ENCODE measurements around the gene TCF4. TPM values are rescaled to one million over a fixed set of nuclear protein-coding genes. Genes with fewer than 3 reads are reported as not detected.

The TCF4 gene
- total RNA-seq, 1 donor from 2014 or later = 143 TPM

DNA sequence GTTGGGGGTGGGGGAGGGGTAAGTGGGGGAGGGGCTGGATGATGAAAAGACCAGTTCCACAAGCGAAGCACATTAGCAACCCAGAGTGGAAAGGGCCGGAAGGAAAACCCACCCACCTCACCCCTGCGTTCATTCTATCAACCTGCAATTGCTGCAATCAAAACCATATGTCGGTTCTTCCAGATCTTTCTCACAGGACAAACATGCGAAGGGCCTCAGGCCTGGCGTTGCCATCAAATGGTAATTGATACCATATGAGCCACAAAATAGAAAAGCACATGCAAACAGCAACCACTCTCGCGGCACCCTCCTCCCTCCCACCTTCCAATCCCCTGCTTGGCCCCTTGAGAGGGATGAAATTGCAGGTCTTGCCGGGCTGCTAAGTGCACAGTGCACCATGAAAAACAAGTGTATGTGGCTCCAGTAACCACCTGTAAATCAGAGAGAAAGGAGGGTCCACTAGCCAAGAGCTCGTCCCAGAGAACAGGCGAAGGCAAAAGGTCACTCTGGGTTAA lies 287.5 kb downstream of the TCF4 start:
- Histone ChIP-seq H3K27me3 (no peaks in the 10 kb centered on the region), H3K4me3 (no peak overlapping the region), H3K4me1 (peaks cover 6% of the 10 kb centered on the region), H3K36me3 (no peaks in the 10 kb centered on the region), H3K9me3 (no peaks in the 10 kb centered on the region), H3K27ac (no peak overlapping the region)
- intact Hi-C loops (cut with DNase I) = no loop called here
- no peak for ATAC-seq
- no peak for DNase-seq
- TF ChIP-seq, protein P1, sequence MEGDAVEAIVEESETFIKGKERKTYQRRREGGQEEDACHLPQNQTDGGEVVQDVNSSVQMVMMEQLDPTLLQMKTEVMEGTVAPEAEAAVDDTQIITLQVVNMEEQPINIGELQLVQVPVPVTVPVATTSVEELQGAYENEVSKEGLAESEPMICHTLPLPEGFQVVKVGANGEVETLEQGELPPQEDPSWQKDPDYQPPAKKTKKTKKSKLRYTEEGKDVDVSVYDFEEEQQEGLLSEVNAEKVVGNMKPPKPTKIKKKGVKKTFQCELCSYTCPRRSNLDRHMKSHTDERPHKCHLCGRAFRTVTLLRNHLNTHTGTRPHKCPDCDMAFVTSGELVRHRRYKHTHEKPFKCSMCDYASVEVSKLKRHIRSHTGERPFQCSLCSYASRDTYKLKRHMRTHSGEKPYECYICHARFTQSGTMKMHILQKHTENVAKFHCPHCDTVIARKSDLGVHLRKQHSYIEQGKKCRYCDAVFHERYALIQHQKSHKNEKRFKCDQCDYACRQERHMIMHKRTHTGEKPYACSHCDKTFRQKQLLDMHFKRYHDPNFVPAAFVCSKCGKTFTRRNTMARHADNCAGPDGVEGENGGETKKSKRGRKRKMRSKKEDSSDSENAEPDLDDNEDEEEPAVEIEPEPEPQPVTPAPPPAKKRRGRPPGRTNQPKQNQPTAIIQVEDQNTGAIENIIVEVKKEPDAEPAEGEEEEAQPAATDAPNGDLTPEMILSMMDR (IDR thresholded peaks at IDR 0.05) = no peak

DNA sequence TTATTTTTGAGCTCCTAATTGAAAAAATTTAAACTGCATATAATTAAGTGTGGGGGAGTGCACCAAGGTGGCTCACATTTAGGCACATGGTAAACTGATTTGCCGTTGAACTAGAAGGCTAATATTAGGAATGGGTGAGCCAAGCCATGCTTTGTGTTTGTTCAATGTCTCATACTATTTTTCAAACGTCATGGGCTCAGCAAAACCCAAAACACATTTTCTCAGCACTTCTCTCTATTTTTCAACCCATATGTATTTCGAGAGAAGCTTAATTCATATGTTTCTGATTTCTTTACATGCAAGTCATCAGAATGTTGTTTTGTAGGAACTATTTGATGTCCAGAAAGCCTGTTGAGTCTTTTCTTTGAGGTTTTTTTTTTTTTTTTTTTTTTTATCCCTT lies 291.2 kb downstream of the TCF4 start:
- intact Hi-C loops (cut with DNase I) = no loop called here
- no peak for DNase-seq
- no peaks in the 10 kb centered on the region for H3K36me3 ChIP-seq
- H3K4me3 ChIP-seq = no peak overlapping the region
- H3K27ac ChIP-seq = no peak overlapping the region
- H3K9me3 ChIP-seq = no peaks in the 10 kb centered on the region
- H3K27me3 ChIP-seq = no peaks in the 10 kb centered on the region
- TF ChIP-seq, protein P1 (IDR thresholded peaks at IDR 0.05) = no peak
- no peak for ATAC-seq
- H3K4me1 ChIP-seq = peaks cover 13% of the 10 kb centered on the region

DNA sequence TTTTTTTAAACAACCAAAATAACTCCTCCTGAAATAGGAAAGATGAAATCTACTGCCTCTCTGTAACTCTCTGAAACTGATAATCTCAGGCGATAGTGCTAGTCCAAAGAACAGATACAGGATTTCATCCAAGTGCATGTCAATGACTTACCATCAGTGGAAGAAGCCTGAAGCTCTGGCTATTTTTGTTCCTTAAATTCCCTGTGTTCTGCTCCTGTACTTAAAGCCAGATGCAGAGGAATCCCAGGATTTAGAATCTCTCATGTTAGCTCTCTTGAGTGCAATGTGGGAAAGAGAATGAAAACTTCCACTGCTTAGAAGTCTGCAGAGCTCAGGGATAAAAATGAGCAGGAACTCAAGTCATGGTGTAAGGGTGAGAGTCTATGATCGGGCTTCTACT lies 291.9 kb downstream of the TCF4 start:
- no peak overlapping the region for H3K27ac ChIP-seq
- TF ChIP-seq, protein P1 (IDR thresholded peaks at IDR 0.05) = no peak
- ATAC-seq (no peak), DNase-seq (no peak)
- intact Hi-C loops (cut with DNase I) = no loop called here
- H3K36me3 ChIP-seq = no peaks in the 10 kb centered on the region
- no peaks in the 10 kb centered on the region for H3K9me3 ChIP-seq
- peaks cover 13% of the 10 kb centered on the region for H3K4me1 ChIP-seq
- no peak overlapping the region for H3K4me3 ChIP-seq
- no peaks in the 10 kb centered on the region for H3K27me3 ChIP-seq

DNA sequence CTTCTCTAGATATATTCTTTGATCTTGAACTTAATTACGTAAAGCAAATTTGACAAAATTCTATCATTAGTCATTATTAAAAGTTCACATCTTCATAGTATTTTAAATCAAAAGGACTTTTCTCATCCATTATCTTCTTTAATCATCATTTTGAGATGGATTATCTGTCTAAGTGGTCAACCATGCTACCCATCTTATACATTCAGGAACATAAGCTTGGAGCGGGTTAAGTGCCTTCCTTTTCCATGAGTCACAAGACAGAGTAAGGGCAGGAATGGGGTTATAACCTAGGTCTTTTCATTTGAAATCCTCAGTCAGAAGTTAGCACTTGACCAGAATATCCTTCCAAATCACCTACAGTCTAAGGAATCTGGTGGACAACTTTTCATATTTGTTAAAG lies 297.1 kb downstream of the TCF4 start:
- intact Hi-C loops (cut with DNase I) = no loop called here
- Histone ChIP-seq H3K9me3 (no peaks in the 10 kb centered on the region), H3K27me3 (no peaks in the 10 kb centered on the region), H3K27ac (no peak overlapping the region), H3K36me3 (no peaks in the 10 kb centered on the region), H3K4me3 (no peak overlapping the region), H3K4me1 (peaks cover 23% of the 10 kb centered on the region)
- TF ChIP-seq, protein P1 (IDR thresholded peaks at IDR 0.05) = no peak
- ATAC-seq = no peak
- DNase-seq = no peak

DNA sequence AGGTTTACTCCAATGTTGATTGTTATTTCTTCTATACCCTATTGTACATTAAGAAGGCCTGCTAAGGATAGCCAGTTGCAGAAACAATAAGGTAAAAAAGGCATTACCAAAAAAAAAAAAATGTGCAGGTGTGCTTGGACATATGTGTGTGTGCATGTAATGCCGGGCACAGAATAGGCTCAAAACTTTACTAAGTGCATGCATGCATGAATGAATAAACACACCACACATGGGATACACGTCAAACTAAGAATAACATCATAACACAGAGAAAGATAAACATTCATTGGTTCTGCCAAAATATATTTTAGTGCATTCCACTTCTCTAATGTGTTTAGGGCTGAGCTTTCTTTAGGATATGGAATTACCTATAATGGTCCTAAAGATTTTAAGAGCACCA lies 298.2 kb downstream of the TCF4 start:
- Histone ChIP-seq H3K9me3 (no peaks in the 10 kb centered on the region), H3K27ac (no peak overlapping the region), H3K4me3 (no peak overlapping the region), H3K36me3 (no peaks in the 10 kb centered on the region), H3K4me1 (peaks cover 23% of the 10 kb centered on the region), H3K27me3 (no peaks in the 10 kb centered on the region)
- TF ChIP-seq, protein P1 (IDR thresholded peaks at IDR 0.05) = no peak
- ATAC-seq = no peak
- intact Hi-C loops (cut with DNase I) = no loop called here
- no peak for DNase-seq

DNA sequence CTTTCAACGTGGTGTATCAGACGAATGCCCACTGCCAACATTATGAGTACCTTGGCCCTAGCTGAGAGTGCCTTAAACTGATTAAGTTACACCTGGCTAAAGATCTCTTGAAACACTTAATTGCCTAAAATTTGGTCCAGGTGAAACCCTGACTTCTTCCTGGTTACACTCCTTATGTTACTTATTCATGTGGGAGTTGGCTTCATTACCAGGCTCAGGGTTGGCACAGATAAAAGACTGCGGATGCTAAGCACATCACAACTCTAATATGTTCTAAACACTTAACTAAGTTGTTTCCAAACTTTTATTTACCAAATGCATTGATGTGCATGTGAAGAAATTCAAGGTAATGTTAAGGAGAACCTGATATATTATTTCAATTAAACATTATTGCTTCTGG lies 298.9 kb downstream of the TCF4 start:
- ATAC-seq (no peak), DNase-seq (no peak)
- Histone ChIP-seq H3K4me3 (no peak overlapping the region), H3K9me3 (no peaks in the 10 kb centered on the region), H3K27me3 (no peaks in the 10 kb centered on the region), H3K4me1 (peaks cover 23% of the 10 kb centered on the region), H3K27ac (no peak overlapping the region), H3K36me3 (no peaks in the 10 kb centered on the region)
- intact Hi-C loops (cut with DNase I) = no loop called here
- TF ChIP-seq, protein P1 (IDR thresholded peaks at IDR 0.05) = no peak
